Measurements from ENCODE around the gene CCDC7.

GRCh38 chr10:32788359-32788758, 342.4 kb downstream of the CCDC7 start:
- TF ChIP-seq EZH2 (IDR thresholded peaks at IDR 0.05; ENCODE audit: insufficient read depth, poor library complexity, severe bottlenecking): no peak
- no peak for TF ChIP-seq EZH2phosphoT487 (IDR thresholded peaks at IDR 0.05; ENCODE audit: insufficient read depth, low read depth)

All from GM23248 (cell line).